HFF-Myc (cell line): ENCODE results near the gene SCAP.
A peak's percentile ranks its signal among the peaks of the same experiment; 100 is the strongest.
"Not testable (repeated sequence)": the region's sequence is repeated elsewhere in the genome, so short reads cannot be mapped to it uniquely, and the experiment has no call there.

Experiments used
- DNase-seq: peaks from one replicate; pipeline ENCODE4 v3.0.0-alpha.2; 2011; ENCODE audit warnings: low read depth; ENCODE audit errors: extremely low read depth
- H3K4me3 ChIP-seq: replicated peaks from 2 replicates; pipeline ENCODE4 v1.5.1; 2011; ENCODE audit warnings: low read depth, mild to moderate bottlenecking, control low read depth, low read length
- CTCF ChIP-seq: IDR thresholded peaks from 2 replicates; pipeline ENCODE4 v1.5.1; 2012; ENCODE audit warnings: mild to moderate bottlenecking, low read depth, low read length, control low read depth; ENCODE audit errors: missing control alignments

SCAP gene

GRCh38 chr3:47515100-47515499, 39.4 kb upstream of the SCAP start:
- no peak for DNase-seq
- TF ChIP-seq CTCF = no peak
- no peak overlapping the region for H3K4me3 ChIP-seq

DNA sequence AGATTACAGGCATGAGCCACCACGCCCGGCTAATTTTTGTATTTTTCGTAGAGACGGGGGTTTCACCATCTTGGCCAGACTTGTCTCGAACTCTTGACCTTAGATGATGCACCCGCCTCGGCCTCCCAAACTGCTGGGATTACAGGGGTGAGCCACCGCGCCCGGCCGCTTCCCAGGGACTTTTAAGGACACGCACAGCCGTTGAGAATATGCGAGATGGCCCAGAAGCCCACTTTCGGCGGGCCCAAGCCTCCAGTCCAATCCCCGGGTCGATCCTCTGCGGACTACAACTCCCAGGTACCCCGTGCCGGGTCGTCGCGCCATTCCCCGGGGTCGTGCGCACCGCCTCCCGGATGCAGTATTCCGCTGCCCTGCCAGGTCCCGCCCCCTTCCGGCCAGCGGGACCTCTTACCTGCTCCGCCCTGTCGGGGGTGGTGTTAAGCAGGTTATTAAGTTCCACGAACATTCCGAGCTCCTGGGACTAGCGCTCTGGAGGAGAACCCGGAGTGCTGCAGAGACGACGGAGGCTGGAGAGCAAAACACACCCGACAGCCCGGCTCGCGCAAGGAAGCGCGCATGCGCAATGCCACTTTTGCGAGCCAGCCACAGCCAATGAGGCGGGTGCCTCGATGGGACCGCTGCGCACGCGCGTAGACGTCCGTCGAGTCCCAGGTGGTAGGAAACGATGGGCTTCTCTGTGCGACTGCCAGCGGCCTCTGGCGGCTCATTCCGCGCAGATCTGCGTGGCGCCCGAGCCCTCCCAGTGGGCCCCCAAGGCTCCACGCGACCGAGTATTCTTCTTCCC, 37.6 kb upstream of the SCAP start, which contains the start of gene ELP6:
Gene ELP6 (minus strand): TSS at position 588 of the 805 bp plus-strand sequence. CDS start 122 bp downstream, at position 466.
- DNase-seq = peak; percentile 86
- H3K4me3 ChIP-seq = peak within 1 kb of the TSS; percentile 64
- peak; percentile 44 for TF ChIP-seq CTCF

DNA sequence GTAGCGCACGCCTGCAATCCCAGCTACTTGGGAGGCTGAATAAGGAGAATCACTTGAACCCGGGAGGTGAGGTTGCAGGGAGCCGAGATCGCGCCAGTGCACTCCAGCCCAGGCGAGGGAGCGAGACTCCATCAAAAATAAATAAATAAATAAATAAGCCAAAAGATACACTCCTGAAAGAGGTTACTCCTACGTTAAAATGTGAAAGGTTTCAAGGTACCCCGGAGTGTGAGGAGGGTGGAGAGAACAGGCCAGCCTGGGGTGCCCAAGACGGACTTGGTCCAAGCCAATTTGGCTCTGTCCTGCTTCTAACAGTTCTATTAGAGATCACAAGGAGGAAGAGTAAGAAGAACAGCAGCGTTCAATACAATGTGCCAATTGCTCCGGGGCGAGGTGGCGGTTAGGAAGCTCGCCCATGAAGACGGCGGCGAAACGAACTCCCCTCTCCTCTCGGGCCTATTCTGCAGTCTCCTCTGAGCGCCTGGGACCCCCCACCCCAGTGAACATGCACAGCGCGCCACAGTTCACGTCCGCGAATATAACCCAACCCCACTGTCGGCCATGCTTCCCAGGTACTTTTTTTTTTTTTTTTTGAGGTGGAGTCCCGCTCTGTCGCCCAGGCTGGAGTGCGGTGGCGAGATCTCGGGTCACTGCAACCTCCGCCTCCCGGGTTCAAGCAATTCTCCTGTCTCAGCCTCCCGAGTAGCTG, 36.8 kb upstream of the SCAP start:
- H3K4me3 ChIP-seq = peak overlapping the region; percentile 64
- TF ChIP-seq CTCF = no peak
- no peak for DNase-seq

GRCh38 chr3:47505267-47505666, 29.5 kb upstream of the SCAP start:
- not testable (repeated sequence) for H3K4me3 ChIP-seq, DNase-seq

DNA sequence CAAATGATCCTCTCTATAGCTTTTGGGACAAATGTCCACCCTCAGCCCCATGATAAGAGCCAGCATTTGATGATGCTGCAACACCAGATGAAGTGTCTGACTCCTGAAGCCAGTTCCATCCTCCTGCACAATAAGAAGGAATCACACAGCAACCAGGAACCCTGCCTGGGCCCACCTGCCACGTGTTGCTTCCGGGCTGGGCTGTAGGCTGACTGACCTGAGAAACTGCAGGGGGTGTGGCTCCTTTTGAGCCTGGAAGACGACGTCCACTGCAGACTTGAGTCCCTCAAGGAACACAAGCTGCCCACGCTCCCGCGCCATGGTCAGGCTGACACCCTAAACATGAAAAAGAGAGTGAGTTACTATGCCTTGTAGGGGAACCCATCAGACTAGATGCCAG, 28.4 kb upstream of the SCAP start:
- DNase-seq = no peak
- no peak for TF ChIP-seq CTCF
- no peak overlapping the region for H3K4me3 ChIP-seq

DNA sequence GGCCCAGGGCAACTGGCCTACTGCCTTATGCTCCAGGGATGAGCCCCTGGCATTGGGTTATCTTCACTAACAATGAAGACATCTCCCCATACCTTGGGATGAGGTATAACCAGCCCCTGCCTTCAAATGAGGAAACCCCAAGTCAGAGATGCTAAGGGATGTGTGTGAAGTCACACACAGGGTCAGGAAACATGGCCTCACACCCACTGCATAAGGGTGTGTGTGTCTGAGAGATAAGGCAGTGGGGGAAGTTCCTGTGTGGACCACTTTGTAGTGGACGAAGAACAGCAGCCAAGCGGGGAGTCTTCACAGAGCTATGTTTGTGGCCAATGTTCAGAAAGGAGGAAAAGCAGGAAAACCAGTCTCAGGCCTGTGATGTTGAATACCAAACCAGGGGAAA, 27.3 kb upstream of the SCAP start:
- DNase-seq = no peak
- no peak overlapping the region for H3K4me3 ChIP-seq
- no peak for TF ChIP-seq CTCF

- TF ChIP-seq CTCF = no peak
- no peak for DNase-seq
- no peak overlapping the region for H3K4me3 ChIP-seq
These were observed 21.2 kb upstream of the SCAP start for GRCh38 chr3:47496892-47497291.
